ENCODE results near the gene SLC24A4.
A peak's percentile ranks its signal among the peaks of the same experiment; 100 is the strongest.
"Not testable (repeated sequence)": the region's sequence is repeated elsewhere in the genome, so short reads cannot be mapped to it uniquely, and the experiment has no call there.

SLC24A4 gene

GRCh38 chr14:92402500-92402899 lies 79.5 kb downstream of the SLC24A4 start:
- H3K4me3 ChIP-seq (ENCODE audit: low read depth, low read length); H3K9me3 ChIP-seq (ENCODE audit: control insufficient read depth, insufficient read depth, low read depth, low read length); POLR2A ChIA-PET; H3K27ac ChIP-seq (ENCODE audit: extremely low read depth, low read depth, low read length); H3K4me1 ChIP-seq (ENCODE audit: control insufficient read depth, insufficient read depth, low read length); H3K36me3 ChIP-seq (ENCODE audit: control insufficient read depth in 2 of 2, insufficient read depth in 1 of 2, low read length in 2 of 2); CTCF ChIA-PET: not testable (repeated sequence)
- peak; percentile 62 for TF ChIP-seq SETDB1 (IDR thresholded peaks at IDR 0.05; ENCODE audit: insufficient read length, low read length)

DNA sequence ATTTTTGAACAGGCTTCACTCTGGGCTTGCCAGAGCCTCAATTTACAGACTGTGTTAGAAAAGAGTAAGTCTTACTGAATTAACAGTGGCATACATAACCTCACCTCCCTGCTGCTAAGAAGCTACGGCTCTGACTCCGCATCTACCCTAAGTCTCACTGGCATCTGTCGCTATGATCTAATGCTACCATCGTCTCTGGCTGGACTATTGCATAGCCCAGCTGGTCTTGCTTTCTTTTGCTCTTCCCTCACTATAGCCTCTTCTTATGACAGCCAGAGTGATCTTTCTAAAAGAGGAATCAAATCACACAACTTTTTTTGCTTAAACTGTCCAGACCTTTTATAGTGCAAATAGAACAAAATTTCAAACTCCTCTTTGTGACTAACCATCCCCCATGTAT lies 81.1 kb downstream of the SLC24A4 start:
- H3K36me3 ChIP-seq (ENCODE audit: control insufficient read depth in 2 of 2, insufficient read depth in 1 of 2, low read length in 2 of 2), result no peaks in the 10 kb centered on the region
- no peak overlapping the region for H3K4me3 ChIP-seq (ENCODE audit: low read depth, low read length)
- peaks cover 2% of the 10 kb centered on the region; the same call in 1 of the 2 replicates for H3K4me1 ChIP-seq (ENCODE audit: control insufficient read depth, insufficient read depth, low read length)
- ChIA-PET POLR2A (no interaction called here), CTCF (no interaction called here)
- no peaks in the 10 kb centered on the region; the same call in 1 of the 2 replicates for H3K9me3 ChIP-seq (ENCODE audit: control insufficient read depth, insufficient read depth, low read depth, low read length)
- H3K27ac ChIP-seq (ENCODE audit: extremely low read depth, low read depth, low read length), result no peak overlapping the region
- TF ChIP-seq SCRT2 (tag by site-specific recombination; IDR thresholded peaks at IDR 0.05), result no peak

DNA sequence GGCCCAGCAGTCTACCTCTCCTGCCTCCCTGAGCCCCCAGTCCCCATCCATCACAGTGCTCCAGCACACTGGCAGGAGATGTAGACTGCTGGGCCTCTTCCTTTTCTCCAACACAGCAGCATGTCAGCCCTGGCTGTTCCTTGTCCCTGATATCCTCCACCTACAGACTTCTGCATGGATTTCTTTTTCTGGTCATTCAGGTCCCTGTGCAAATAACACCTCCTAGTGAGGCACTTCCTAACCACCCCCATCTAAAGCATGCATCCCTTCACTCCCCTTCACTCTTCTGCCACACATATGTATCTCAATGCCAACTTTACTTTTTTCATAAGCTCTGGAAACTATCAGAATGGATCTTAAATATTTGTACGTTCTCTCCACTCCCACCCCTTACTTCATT lies 81.5 kb downstream of the SLC24A4 start:
- ChIA-PET POLR2A (no interaction called here), CTCF (no interaction called here)
- TF ChIP-seq ZNF548 (tag by site-specific recombination; IDR thresholded peaks at IDR 0.05) (no peak), REST (tag by site-specific recombination; IDR thresholded peaks at IDR 0.05) (no peak), PATZ1 (tag by site-specific recombination; IDR thresholded peaks at IDR 0.05) (no peak), HOXC10 (CRISPR knock-in tag; IDR thresholded peaks at IDR 0.05) (no peak), ZNF169 (tag by site-specific recombination; IDR thresholded peaks at IDR 0.05) (no peak), ZFP41 (tag by site-specific recombination; IDR thresholded peaks at IDR 0.05; ENCODE audit: borderline replicate concordance) (no peak), ZNF544 (tag by site-specific recombination; IDR thresholded peaks at IDR 0.05) (no peak), ZNF473 (tag by site-specific recombination; IDR thresholded peaks at IDR 0.05) (no peak), ZNF311 (tag by site-specific recombination; IDR thresholded peaks at IDR 0.05; ENCODE audit: borderline replicate concordance) (no peak), ZNF76 (tag by site-specific recombination; IDR thresholded peaks at IDR 0.05; ENCODE audit: borderline replicate concordance, low read depth) (no peak), ZNF629 (tag by site-specific recombination; IDR thresholded peaks at IDR 0.05) (no peak), ZNF223 (tag by site-specific recombination; IDR thresholded peaks at IDR 0.05) (no peak), ZNF175 (tag by site-specific recombination; IDR thresholded peaks at IDR 0.05) (no peak)
- Histone ChIP-seq H3K9me3 (ENCODE audit: control insufficient read depth, insufficient read depth, low read depth, low read length) (no peaks in the 10 kb centered on the region; the same call in 1 of the 2 replicates), H3K36me3 (ENCODE audit: control insufficient read depth in 2 of 2, insufficient read depth in 1 of 2, low read length in 2 of 2) (no peaks in the 10 kb centered on the region), H3K4me3 (ENCODE audit: low read depth, low read length) (no peak overlapping the region), H3K4me1 (ENCODE audit: control insufficient read depth, insufficient read depth, low read length) (peaks cover 2% of the 10 kb centered on the region; the same call in 1 of the 2 replicates), H3K27ac (ENCODE audit: extremely low read depth, low read depth, low read length) (no peak overlapping the region)

Data from HEK293 (cell line).